AG04450 (cell line): ENCODE data around the gene NPEPL1. TPM values are rescaled to one million over a fixed set of nuclear protein-coding genes. Genes with fewer than 3 reads are reported as not detected.

ENCODE experiments used
- CTCF ChIA-PET: fragments of 300-600, 350-600 bp; formaldehyde crosslinking; extraction: SDS; loops from one replicate; lab custom pipeline; 2022; ENCODE audit warnings: antibody characterized with exemption, inconsistent platforms; lab: Charles Lee
- POLR2A ChIA-PET: fragments of 350-600 bp; formaldehyde crosslinking; extraction: SDS; loops from one replicate; lab custom pipeline; 2021; ENCODE audit warnings: antibody characterized with exemption, inconsistent platforms; lab: Yijun Ruan, JAX
- DNase-seq: peaks from one replicate; pipeline ENCODE4 v3.0.0-alpha.2; 2011; ENCODE audit warnings: low read depth, low spot score
- H3K27ac ChIP-seq: one replicate; pipeline ENCODE4 v1.5.1; 2012; ENCODE audit warnings: low read depth, low read length, control low read depth
- H3K27me3 ChIP-seq: one replicate; pipeline ENCODE4 v1.6.0; 2012; ENCODE audit warnings: low read length; ENCODE audit not compliant: control insufficient read depth, insufficient read depth
- H3K4me3 ChIP-seq: 2 replicates; pipeline ENCODE4 v1.5.1; 2011; ENCODE audit warnings: mild to moderate bottlenecking, low read depth, low read length, control low read depth
- H3K9me3 ChIP-seq: 2 replicates; pipeline ENCODE4 v1.5.1; 2012; ENCODE audit warnings: low read length; ENCODE audit not compliant: control insufficient read depth, insufficient read depth
- CTCF ChIP-seq: IDR thresholded peaks from 2 replicates; pipeline ENCODE4 v1.5.1; 2011; ENCODE audit warnings: low read depth, low read length, control low read depth, inconsistent platforms
- polyA plus RNA-seq: library from polyadenylated mRNA; depleted of rRNA; stranded (reverse); fragments of >200 nt; gene quantifications from 2 replicates; pipeline ENCODE4 v1.2.3, GENCODE V29; 2011

NPEPL1 gene
- polyA plus RNA-seq, 1 experiment, result 3.6 TPM

GRCh38 chr20:58702859-58703648 is 10.5 kb downstream of the NPEPL1 start:
- POLR2A ChIA-PET, result no interaction called here
- CTCF ChIA-PET, result interaction anchor here (0.6 to 1.4 kb wide), 4 partner anchors 11 to 466 kb away, joined by 3 to 6 read pairs (median 4); partner anchors contain the start of gene NPEPL1
- no peak overlapping the region for H3K27ac ChIP-seq
- H3K27me3 ChIP-seq, result no peaks in the 10 kb centered on the region
- no peak for DNase-seq
- peaks cover 6% of the 10 kb centered on the region; the same call in 1 of the 2 replicates for H3K9me3 ChIP-seq
- TF ChIP-seq CTCF, result 0 out of 2 replicates have a peak, but pooled peaks have one; percentile 18
- no peak overlapping the region for H3K4me3 ChIP-seq

- peaks cover 6% of the 10 kb centered on the region; the same call in 1 of the 2 replicates for H3K9me3 ChIP-seq
- POLR2A ChIA-PET, result no interaction called here
- H3K4me3 ChIP-seq, result no peak overlapping the region
- CTCF ChIA-PET, result interaction anchor here (0.6 to 1.4 kb wide), 3 partner anchors 12 to 466 kb away, joined by 3 to 6 read pairs (median 5); partner anchors contain the start of gene NPEPL1
- no peak overlapping the region for H3K27ac ChIP-seq
- no peak for DNase-seq
- no peak for TF ChIP-seq CTCF
- H3K27me3 ChIP-seq, result no peaks in the 10 kb centered on the region
These were observed 11.3 kb downstream of the NPEPL1 start for GRCh38 chr20:58703765-58704371.

GRCh38 chr20:58705208-58705926 is 12.8 kb downstream of the NPEPL1 start:
- Histone ChIP-seq H3K27me3 (no peaks in the 10 kb centered on the region), H3K4me3 (no peak overlapping the region), H3K27ac (no peak overlapping the region), H3K9me3 (peaks cover 6% of the 10 kb centered on the region; the same call in 1 of the 2 replicates)
- no peak for DNase-seq
- POLR2A ChIA-PET, result no interaction called here
- CTCF ChIA-PET, result no interaction called here
- no peak for TF ChIP-seq CTCF

GRCh38 chr20:58706150-58706892 is 13.7 kb downstream of the NPEPL1 start:
- POLR2A ChIA-PET, result no interaction called here
- DNase-seq, result no peak
- Histone ChIP-seq H3K4me3 (no peak overlapping the region), H3K27ac (no peak overlapping the region), H3K9me3 (peaks cover 6% of the 10 kb centered on the region; the same call in 1 of the 2 replicates), H3K27me3 (no peaks in the 10 kb centered on the region)
- CTCF ChIA-PET, result no interaction called here
- no peak for TF ChIP-seq CTCF
